Liver (tissue), 3 donors: ENCODE measurements around the gene ARRDC4.

ENCODE experiments used
- CTCF ChIP-seq: fragments of 150-350 bp; IDR thresholded peaks from 2 replicates; pipeline ENCODE4 v1.5.1; 2017; ENCODE audit warnings: improper control_type of control experiment, low read depth, low read length; ENCODE audit not compliant: missing input control
- EGR1 ChIP-seq, 2 donors: IDR thresholded peaks; 2 replicates each; pipeline ENCODE4 v1.6.1; 2016 to 2018; ENCODE audit warnings: antibody characterized with exemption in 2 of 2, low read depth in 2 of 2
- NR2F2 ChIP-seq: IDR thresholded peaks from 2 replicates; pipeline ENCODE4 v1.6.1; 2016; ENCODE audit warnings: antibody characterized with exemption
- TF ChIP-seq, protein P1 (sequence below): IDR thresholded peaks from 2 replicates; pipeline ENCODE4 v1.6.1; 2016; ENCODE audit warnings: antibody characterized with exemption, mild to moderate bottlenecking
- donor health status: healthy.
- donor health status: healthy.

DNA sequence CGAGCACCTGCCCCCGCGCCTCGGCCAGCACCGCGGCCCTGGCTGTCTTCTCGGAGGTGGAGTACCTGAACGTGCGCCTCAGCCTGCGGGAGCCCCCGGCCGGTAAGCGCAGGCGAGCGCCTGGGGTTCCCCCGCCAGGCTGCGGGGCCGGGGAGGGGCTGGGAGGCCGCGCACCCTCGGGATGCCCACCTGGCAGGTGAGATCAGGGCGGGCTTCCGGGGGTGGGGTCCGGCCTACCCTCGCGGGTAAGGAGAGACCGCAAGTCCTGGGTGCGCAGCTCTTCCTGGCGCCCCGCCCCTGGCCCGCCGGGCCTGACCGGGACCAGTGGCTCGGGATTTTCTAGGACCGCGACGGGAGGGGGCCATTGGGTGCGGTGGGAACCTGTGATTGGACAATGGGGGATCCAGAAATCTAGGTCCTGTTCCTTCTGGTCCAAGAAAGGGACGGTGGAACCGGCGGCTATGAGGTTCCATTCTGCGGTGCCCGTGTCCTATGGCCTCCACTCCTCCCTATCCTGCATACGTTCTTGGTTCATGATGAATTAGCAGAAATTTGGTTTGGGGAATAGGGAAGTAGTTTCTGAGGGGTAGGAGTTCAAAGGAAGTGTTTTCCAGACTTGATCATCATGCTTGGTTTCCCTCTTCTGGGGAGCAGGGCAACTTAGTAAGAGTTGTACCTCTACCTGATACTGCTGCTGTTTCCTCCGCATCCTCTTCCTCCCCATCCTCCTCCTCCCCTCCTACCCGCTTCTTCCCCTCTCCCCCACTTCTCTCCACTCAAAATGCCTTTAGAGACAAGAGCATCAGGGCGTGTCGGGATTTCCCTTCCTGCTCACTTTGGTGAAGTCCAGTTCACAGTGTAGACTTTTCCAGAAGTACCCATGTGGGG is 808 bp downstream of the ARRDC4 start:
- TF ChIP-seq, protein P1, sequence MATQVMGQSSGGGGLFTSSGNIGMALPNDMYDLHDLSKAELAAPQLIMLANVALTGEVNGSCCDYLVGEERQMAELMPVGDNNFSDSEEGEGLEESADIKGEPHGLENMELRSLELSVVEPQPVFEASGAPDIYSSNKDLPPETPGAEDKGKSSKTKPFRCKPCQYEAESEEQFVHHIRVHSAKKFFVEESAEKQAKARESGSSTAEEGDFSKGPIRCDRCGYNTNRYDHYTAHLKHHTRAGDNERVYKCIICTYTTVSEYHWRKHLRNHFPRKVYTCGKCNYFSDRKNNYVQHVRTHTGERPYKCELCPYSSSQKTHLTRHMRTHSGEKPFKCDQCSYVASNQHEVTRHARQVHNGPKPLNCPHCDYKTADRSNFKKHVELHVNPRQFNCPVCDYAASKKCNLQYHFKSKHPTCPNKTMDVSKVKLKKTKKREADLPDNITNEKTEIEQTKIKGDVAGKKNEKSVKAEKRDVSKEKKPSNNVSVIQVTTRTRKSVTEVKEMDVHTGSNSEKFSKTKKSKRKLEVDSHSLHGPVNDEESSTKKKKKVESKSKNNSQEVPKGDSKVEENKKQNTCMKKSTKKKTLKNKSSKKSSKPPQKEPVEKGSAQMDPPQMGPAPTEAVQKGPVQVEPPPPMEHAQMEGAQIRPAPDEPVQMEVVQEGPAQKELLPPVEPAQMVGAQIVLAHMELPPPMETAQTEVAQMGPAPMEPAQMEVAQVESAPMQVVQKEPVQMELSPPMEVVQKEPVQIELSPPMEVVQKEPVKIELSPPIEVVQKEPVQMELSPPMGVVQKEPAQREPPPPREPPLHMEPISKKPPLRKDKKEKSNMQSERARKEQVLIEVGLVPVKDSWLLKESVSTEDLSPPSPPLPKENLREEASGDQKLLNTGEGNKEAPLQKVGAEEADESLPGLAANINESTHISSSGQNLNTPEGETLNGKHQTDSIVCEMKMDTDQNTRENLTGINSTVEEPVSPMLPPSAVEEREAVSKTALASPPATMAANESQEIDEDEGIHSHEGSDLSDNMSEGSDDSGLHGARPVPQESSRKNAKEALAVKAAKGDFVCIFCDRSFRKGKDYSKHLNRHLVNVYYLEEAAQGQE, result no peak
- TF ChIP-seq CTCF (no peak), NR2F2 (no peak), EGR1 (IDR thresholded peaks at IDR 0.05; ENCODE audit: low read depth in 2 of 2) (no peak)
